Esophagus mucosa (tissue), 1 donor: ENCODE results near the gene KANSL3. TPM values are rescaled to one million over a fixed set of nuclear protein-coding genes. Genes with fewer than 3 reads are reported as not detected.
"Not testable (repeated sequence)": the region's sequence is repeated elsewhere in the genome, so short reads cannot be mapped to it uniquely, and the experiment has no call there.

Source experiments
- ATAC-seq: fragments of 200-7000 bp; cut with Tn5 transposase; one replicate; pipeline ENCODE4 v1.9.1; 2020
- total RNA-seq: library from RNA; stranded (reverse); gene quantifications from one replicate; pipeline ENCODE4 v1.2.4, GENCODE V29; 2023
- donor health status: DM: yes; HTN: yes; CAD: no.

KANSL3 gene
- total RNA-seq, 1 donor from 2014 or later = 19.0 TPM

GRCh38 chr2:96654791-96655190 lies 16.7 kb upstream of the KANSL3 start:
- not testable (repeated sequence) for ATAC-seq

DNA sequence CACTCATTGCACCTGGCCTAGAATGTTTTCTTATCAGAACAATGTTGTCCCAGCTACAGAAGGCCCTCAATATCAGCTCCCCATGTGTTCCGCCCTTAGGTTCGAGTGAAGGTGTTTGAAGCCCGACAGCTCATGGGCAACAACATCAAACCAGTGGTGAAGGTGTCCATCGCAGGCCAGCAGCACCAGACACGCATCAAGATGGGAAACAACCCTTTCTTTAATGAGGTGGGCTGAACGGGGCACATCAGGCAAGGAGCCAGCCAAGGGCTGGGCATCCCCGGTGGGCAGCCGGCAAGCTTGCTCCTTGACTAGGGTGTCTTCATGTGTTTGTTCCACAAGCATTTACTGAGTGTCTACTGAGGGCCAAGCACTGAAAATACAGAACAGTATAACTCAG lies 13.7 kb upstream of the KANSL3 start:
- ATAC-seq = no peak

GRCh38 chr2:96649342-96649741 lies 11.2 kb upstream of the KANSL3 start:
- ATAC-seq = no peak

DNA sequence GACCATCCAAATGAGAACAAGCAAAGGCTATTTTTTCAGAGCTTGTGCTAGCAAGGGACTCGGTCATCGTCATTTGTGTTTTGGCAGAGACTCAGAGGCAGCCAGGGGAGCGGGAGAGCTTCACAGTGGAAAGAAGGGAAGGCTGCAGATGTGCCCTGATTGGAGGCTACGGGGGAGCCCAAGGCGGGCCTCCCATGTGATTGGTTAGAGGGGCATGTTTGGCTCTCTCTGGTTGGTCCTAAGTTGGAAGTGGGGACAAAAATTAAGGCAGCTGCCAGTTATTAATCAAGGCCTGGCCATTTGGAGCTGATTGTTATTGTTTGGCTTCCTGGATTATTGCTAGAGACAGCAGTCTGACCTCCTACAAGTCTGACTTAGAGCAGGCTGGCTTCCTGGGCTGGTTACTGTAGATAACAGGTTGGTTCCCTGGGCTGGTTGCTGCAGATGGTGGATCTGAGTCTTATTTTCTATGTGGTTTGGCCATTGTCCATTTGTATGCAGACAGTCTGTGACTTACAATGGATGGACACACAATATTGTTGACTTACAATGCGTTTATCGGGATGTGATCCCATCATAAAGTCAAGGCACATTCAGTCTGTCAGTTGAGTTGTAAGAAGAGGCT lies 10.3 kb upstream of the KANSL3 start:
- ATAC-seq = no peak

- ATAC-seq = no peak
Observed at GRCh38 chr2:96647681-96648080, 9.6 kb upstream of the KANSL3 start.

- ATAC-seq = no peak
Observed at GRCh38 chr2:96642564-96643360, 4.7 kb upstream of the KANSL3 start, which contains the start of gene FER1L5. Gene FER1L5, plus strand, starts transcription at chr2:96642764. Its CDS starts 73 bp downstream, at chr2:96642837.

GRCh38 chr2:96637385-96638143 lies 548 bp downstream of the KANSL3 start:
- ATAC-seq = peak; percentile 93

DNA sequence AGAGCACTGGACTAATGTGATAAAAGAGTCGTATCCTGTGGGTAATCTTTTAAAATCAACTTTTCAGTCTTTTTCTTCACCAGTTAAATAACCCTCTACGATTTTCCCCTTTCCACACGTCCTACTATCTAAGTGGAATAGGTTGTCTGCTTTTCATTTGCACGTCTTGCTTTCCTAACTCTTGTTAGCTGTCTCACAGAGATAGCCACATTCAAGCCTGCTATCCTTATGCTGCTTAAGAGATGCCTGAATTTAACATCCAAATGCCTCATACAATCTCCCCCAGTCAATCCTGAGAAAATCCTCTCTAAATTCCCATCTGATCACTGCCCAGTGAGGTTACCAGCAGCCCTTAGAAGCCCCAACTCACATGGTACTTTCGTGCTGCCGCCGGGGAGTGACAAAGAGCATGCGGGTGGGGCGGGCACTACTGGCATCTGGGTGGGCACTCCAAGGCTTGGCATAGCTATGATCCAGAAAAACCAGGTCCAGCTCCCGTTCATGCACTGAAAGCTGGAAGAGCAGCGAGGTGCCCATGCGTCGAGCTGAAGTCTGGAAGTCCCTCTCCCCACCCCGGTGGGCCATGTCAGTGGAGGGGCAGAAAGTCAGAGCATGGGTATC lies 1.5 kb downstream of the KANSL3 start:
- no peak for ATAC-seq

DNA sequence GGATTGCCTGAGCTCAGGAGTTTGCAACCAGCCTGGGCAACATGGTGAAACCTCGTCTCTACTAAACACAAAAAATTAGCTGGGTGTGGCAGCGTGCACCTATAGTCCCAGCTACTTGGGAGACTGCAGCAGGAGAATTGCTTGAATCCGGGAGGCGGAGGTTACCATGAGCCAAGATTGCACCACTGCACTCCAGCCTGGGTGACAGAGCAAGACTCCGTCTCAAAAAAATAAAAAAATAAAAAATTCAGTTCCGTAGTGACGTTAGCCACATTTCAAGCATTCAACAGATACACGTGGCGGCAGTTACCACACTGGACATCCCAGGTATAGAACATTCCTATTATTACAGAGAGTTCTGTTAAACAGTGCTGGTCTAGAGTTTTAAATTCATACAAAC lies 4.5 kb downstream of the KANSL3 start:
- no peak for ATAC-seq

DNA sequence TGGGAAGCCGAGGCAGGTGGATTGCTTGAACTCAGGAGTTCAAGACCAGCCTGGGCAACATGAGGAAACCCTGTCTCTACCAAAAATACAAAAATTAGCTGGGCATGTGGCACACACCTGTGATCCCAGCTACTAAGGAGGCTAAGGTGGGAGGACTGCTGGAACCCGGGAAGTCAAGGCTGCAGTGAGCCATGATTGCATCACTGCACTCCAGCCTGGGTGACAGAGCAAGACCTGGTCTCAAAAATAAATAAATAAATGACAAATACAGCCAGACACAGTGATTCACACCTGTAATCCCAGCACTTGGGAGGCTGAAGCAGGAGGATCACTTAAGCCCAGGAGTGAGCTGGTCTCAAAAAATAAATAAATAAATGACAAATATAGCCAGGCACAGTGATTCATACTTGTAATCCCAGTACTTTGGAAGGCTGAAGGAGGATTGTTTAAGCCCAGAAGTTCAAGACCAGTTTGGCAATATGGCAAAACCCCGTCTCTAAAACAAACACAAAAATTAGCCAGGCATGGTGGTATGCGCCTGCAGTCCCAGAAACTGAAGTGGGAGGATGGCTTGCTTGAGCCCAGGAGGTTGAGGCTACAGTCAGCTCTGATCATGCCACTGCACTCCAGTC lies 6.2 kb downstream of the KANSL3 start:
- peak; percentile 80 for ATAC-seq

GRCh38 chr2:96626553-96626942 lies 11.6 kb downstream of the KANSL3 start:
- ATAC-seq = no peak

DNA sequence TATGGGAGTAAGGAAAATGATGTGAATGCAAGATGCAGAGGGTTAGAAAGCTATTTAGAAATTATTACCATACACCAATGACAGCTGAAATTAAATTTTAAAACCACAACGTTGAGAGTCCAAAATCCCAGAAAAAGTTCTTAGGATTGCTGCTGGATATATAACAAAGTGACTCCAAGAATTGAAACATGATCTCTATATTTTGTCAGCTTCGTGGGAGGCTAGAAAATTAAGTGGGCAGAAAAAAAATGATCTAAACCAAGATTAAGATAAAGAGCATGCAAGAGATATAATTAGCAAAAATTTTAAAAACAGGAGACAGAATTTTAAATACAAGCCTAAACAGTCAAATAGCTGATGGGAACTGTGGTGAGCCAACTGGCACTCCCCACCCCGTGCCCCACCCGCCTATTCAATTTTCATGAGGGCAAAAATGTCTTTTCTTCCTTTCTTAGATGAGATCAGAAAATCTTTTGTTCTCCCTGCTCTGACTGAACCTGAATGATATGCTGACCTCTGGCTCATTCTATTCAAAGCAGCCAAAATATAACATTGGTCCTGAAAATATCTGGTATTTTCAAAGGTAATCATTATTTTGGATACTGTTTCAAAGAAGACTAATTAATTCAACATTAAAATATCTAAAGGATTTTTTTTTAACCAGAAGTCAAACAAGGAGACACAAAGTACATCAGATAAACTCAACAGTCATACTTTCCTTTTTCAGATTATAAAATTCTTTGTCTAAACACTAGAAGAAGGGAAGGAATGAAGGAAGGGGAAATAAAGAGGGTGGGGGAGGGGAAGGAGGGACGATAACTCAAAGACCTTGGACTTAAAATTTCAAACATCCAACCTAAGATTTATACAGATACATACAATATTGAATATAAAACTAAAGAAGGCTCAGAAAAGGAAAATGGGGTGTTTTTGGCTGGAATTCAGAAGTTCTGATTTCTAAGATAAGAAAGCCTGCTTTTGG lies 12.2 kb downstream of the KANSL3 start:
- peak; percentile 63 for ATAC-seq

DNA sequence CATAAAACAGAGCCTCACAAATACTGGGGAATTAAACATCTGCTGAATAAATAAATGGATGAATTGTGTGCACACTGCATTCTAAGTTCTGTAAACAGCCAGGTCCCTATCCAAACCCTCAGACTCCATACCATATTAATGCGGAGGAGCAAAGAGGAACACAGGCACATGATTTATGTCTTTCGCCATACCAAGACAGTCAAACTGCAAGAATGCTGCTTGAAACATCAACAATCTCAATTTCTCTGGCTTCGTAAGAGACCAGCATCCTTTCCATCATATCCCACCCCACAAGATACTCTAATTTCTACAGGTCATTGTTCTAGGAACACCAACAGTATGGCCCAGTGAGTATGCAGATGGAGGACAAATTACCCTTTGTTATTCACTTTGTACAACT lies 15.0 kb downstream of the KANSL3 start:
- ATAC-seq = no peak

- peak; percentile 15 for ATAC-seq
Observed at GRCh38 chr2:96622544-96622943, 15.6 kb downstream of the KANSL3 start.

- ATAC-seq = no peak
Observed at GRCh38 chr2:96618596-96619283, 19.4 kb downstream of the KANSL3 start.

DNA sequence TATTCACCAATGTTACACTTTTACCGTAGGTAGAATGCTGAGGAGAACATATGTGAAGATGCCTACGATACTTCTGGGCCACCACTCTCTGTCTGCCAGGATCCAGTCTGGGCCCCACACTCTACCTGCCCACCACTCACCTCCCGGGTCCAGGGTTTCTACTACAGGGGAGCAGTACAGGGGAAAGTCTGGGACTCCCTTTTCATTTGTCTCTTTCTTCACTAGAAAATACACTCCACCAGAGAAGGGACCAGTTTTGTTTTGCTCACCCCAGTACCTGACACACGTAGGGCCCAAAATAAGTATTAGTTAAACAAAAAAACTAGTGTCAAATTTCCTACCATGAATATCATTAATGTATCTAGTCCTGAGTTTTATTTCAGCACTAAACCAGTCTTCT lies 21.1 kb downstream of the KANSL3 start:
- ATAC-seq = no peak

GRCh38 chr2:96616535-96616934 lies 21.6 kb downstream of the KANSL3 start:
- ATAC-seq = no peak

DNA sequence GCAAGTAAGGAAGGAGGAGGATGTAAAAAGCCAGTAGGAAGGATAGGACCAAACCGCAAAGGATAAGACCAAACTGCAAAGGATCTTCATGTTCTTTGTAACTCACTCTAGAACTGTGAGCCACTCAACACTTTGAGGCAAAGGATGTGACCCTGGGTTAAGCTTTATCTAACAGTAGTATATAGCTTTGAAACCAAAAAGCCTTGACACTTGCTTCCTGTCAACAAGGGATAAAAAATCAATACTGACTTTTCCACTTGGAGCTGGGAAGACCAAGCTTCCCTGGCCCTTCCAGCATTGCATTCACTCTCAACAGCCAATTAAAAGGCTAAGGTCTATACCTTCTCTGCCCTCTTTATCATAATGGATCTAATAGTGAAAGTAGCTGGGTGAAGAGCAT lies 22.0 kb downstream of the KANSL3 start:
- no peak for ATAC-seq

DNA sequence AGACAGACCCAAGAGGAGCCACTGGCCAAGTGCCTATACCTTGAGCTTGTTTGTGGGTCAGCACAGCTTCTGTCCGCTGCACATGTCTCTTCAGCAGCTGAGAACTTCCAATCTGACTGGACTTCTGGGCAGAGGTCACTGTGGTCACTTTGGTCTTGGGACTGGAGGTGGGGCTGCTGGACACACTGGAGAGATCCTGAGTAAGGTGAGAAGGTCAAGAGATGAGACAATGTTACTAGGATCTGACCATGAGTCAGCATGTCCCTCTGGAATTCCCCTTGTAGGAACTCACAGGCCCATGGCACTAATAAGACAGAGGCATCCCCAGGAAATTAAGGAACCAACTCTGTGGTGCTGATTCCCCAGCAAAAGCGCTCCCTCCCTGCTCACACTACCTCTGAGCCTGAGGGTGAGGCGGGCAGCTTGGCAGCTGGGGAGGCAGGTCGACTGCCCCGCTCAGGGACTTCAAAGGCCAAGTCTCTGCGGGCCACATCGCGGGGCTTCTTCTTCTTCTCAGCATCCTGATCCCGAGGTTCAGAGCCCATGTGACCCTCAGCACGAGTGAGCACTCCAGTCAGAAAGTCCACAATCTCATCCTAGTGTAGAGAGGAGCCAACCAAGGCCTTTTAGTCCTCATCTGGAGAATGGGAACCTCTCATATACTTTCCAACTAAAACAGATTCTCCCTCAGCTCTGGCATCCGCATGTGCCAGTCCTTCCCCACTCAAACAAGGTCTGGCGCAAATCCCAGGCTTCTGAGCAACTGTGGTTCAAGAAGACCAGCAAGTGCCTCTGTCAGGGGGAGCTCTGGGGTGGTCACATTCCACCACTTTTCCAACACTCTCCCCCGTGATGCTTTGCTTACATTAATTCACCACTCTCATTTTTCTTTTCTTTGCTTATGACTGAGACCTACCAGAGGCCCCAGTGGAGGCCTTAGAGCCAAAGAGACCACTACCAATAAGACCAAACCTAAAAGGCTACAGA lies 29.4 kb downstream of the KANSL3 start:
- ATAC-seq = no peak
